Tibial artery (tissue), 4 donors: Measurements from ENCODE around the gene OSBPL9.

Experiments
- DNase-seq, 2 donors: peaks; one replicate each; pipeline ENCODE4 v3.0.0-alpha.2; 2019
- H3K27ac ChIP-seq, 2 donors: fragments of 200-600 bp; sonication (generic) in 1 of 2; 1 replicate in 1 of 2; 2 replicates in 1 of 2; pipeline ENCODE4 v1.5.1; 2018 to 2019; ENCODE audit warnings: mild to moderate bottlenecking in 1 of 2
- H3K27me3 ChIP-seq, 2 donors: fragments of 200-600 bp; sonication (generic) in 1 of 2; one replicate each; pipeline versions ENCODE4 v1.5.1 to v1.6.0; 2016 to 2019
- H3K36me3 ChIP-seq, 3 donors: fragments of 200-600 bp; sonication (generic) in 2 of 3; one replicate each; pipeline ENCODE4 v1.5.1; 2016 to 2019; ENCODE audit warnings: mild to moderate bottlenecking in 2 of 3
- H3K4me1 ChIP-seq, 4 donors: fragments of 200-600 bp; sonication (generic) in 2 of 4; 1 replicate in 3 of 4; 2 replicates in 1 of 4; pipeline ENCODE4 v1.5.1; 2016 to 2019
- H3K4me3 ChIP-seq, 2 donors: fragments of 200-600 bp; sonication (generic) in 1 of 2; 1 replicate in 1 of 2; 2 replicates in 1 of 2; pipeline ENCODE4 v1.5.1; 2018 to 2019; ENCODE audit warnings: mild to moderate bottlenecking in 2 of 2
- H3K9me3 ChIP-seq, 3 donors: fragments of 200-600 bp; sonication (generic) in 1 of 3; one replicate each; pipeline ENCODE4 v1.5.1; 2016 to 2019
- CTCF ChIP-seq, 2 experiments: fragments of 200-600 bp in 1 of 2; fragments of 450-650 bp in 1 of 2; IDR thresholded peaks; one replicate each; pipeline ENCODE4 v1.5.1; 2017 to 2019; ENCODE audit warnings: antibody characterized with exemption in 2 of 2, mild to moderate bottlenecking in 1 of 2, moderate library complexity in 1 of 2
- intact Hi-C: fragments of 100-400 bp; cut with DNase I; formaldehyde crosslinking; loops from one replicate; pipeline ENCODE4 v1.15.0; 2023; ENCODE audit warnings: low total_unique reads

OSBPL9 gene

GRCh38 chr1:51649593-51650091 is 32.8 kb downstream of the OSBPL9 start:
- H3K36me3 ChIP-seq: no peaks in the 10 kb centered on the region
- H3K4me3 ChIP-seq: no peak overlapping the region
- H3K4me1 ChIP-seq: peaks cover 0 to 93% (median 62%) of the 10 kb centered on the region in 4 donors
- DNase-seq: no peak
- H3K27ac ChIP-seq: peak overlapping the region; percentile 76
- H3K9me3 ChIP-seq: no peaks in the 10 kb centered on the region
- intact Hi-C loops: no loop called here
- TF ChIP-seq CTCF (IDR thresholded peaks at IDR 0.05): no peak
- H3K27me3 ChIP-seq: no peaks in the 10 kb centered on the region

- Histone ChIP-seq H3K9me3 (no peaks in the 10 kb centered on the region), H3K36me3 (no peaks in the 10 kb centered on the region), H3K27ac (peak overlapping the region; percentile 76), H3K27me3 (no peaks in the 10 kb centered on the region), H3K4me3 (no peak overlapping the region), H3K4me1 (peaks cover 0 to 93% (median 64%) of the 10 kb centered on the region in 4 donors)
- no peak for TF ChIP-seq CTCF (IDR thresholded peaks at IDR 0.05)
- no peak for DNase-seq
- intact Hi-C loops: no loop called here
Measured at GRCh38 chr1:51650198-51650597, 33.3 kb downstream of the OSBPL9 start.

- no peak for DNase-seq
- peak overlapping the region; percentile 76 for H3K27ac ChIP-seq
- intact Hi-C loops: no loop called here
- H3K9me3 ChIP-seq: no peaks in the 10 kb centered on the region
- H3K27me3 ChIP-seq: no peaks in the 10 kb centered on the region
- H3K36me3 ChIP-seq: peaks cover 0 to 4% (median 0%) of the 10 kb centered on the region in 3 donors
- peaks cover 0 to 95% (median 68%) of the 10 kb centered on the region in 4 donors for H3K4me1 ChIP-seq
- no peak for TF ChIP-seq CTCF (IDR thresholded peaks at IDR 0.05)
- no peak overlapping the region for H3K4me3 ChIP-seq
Measured at GRCh38 chr1:51651552-51651942, 34.7 kb downstream of the OSBPL9 start.

- Histone ChIP-seq H3K4me1 (peaks cover 0 to 99% (median 72%) of the 10 kb centered on the region in 4 donors), H3K9me3 (no peaks in the 10 kb centered on the region), H3K27ac (peak overlapping the region; percentile 19 to 51), H3K27me3 (no peaks in the 10 kb centered on the region), H3K36me3 (peaks cover 0 to 4% (median 0%) of the 10 kb centered on the region in 3 donors), H3K4me3 (no peak overlapping the region)
- no peak for DNase-seq
- intact Hi-C loops: no loop called here
- TF ChIP-seq CTCF (IDR thresholded peaks at IDR 0.05): no peak
Measured at GRCh38 chr1:51652599-51652998, 35.7 kb downstream of the OSBPL9 start.

GRCh38 chr1:51653127-51653526 is 36.2 kb downstream of the OSBPL9 start:
- Histone ChIP-seq H3K27ac (peak overlapping the region; percentile 46 to 51), H3K27me3 (no peaks in the 10 kb centered on the region), H3K4me1 (peaks cover 0 to 99% (median 71%) of the 10 kb centered on the region in 4 donors), H3K36me3 (peaks cover 0 to 4% (median 0%) of the 10 kb centered on the region in 3 donors), H3K4me3 (no peak overlapping the region), H3K9me3 (no peaks in the 10 kb centered on the region)
- intact Hi-C loops: no loop called here
- no peak for DNase-seq
- no peak for TF ChIP-seq CTCF (IDR thresholded peaks at IDR 0.05)

- H3K27ac ChIP-seq: peak overlapping the region; percentile 46 to 51
Measured at GRCh38 chr1:51654000-51654399, 37.1 kb downstream of the OSBPL9 start.

More at GRCh38 chr1:51654000-51654399, 37.1 kb downstream of the OSBPL9 start:
- Histone ChIP-seq H3K9me3 (no peaks in the 10 kb centered on the region), H3K27me3 (no peaks in the 10 kb centered on the region), H3K4me3 (no peak overlapping the region), H3K36me3 (peaks cover 0 to 4% (median 0%) of the 10 kb centered on the region in 3 donors), H3K4me1 (peaks cover 0 to 99% (median 63%) of the 10 kb centered on the region in 4 donors)
- no peak for DNase-seq
- intact Hi-C loops: no loop called here
- no peak for TF ChIP-seq CTCF (IDR thresholded peaks at IDR 0.05)
